ENCODE measurements around the gene HAVCR1.
"Not testable (repeated sequence)": the region's sequence is repeated elsewhere in the genome, so short reads cannot be mapped to it uniquely, and the experiment has no call there.

DNA sequence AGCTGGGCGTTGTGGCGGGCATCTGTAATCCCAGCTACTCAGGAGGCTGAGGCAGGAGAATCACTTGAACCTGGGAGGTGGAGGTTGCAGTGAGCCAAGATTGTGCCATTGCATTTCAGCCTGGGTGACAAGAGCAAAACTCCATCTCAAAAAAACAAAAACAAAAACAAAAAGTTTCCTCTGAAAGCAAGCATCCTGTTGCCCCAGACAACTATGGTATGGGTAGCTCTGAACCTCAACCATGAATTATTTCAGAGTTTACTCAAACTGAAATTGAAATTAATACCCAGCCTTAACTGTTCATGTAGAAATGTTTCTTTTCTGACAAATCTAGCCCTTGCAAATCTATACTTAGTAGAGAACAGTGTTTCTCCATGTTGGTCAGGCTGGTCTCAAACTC, 31.3 kb downstream of the HAVCR1 start:
- TF ChIP-seq, protein P1, sequence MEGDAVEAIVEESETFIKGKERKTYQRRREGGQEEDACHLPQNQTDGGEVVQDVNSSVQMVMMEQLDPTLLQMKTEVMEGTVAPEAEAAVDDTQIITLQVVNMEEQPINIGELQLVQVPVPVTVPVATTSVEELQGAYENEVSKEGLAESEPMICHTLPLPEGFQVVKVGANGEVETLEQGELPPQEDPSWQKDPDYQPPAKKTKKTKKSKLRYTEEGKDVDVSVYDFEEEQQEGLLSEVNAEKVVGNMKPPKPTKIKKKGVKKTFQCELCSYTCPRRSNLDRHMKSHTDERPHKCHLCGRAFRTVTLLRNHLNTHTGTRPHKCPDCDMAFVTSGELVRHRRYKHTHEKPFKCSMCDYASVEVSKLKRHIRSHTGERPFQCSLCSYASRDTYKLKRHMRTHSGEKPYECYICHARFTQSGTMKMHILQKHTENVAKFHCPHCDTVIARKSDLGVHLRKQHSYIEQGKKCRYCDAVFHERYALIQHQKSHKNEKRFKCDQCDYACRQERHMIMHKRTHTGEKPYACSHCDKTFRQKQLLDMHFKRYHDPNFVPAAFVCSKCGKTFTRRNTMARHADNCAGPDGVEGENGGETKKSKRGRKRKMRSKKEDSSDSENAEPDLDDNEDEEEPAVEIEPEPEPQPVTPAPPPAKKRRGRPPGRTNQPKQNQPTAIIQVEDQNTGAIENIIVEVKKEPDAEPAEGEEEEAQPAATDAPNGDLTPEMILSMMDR (IDR thresholded peaks at IDR 0.05): not testable (repeated sequence)
- TF ChIP-seq POLR2AphosphoS5, EP300 (IDR thresholded peaks at IDR 0.05): not testable (repeated sequence)
